Subcutaneous adipose tissue (tissue), 4 donors: Measurements from ENCODE around the gene RFWD3. TPM values are rescaled to one million over a fixed set of nuclear protein-coding genes. Genes with fewer than 3 reads are reported as not detected.

Source experiments
- CTCF ChIP-seq: fragments of 450-650 bp; IDR thresholded peaks from one replicate; pipeline ENCODE4 v1.5.1; 2016; ENCODE audit warnings: low read depth, mild to moderate bottlenecking, control low read depth, antibody characterized with exemption, moderate library complexity
- total RNA-seq, 4 donors: library from RNA; depleted of rRNA; stranded (reverse); fragments of >200 nt; gene quantifications; one replicate each; pipeline ENCODE4 v1.1.0, GENCODE V29; 2016

RFWD3 gene
- 10 to 100 TPM; 10.8 to 23.5 (median 14.1) TPM for total RNA-seq

- no peak for TF ChIP-seq CTCF
Observed at GRCh38 chr16:74666425-74667254, at the start of gene RFWD3. Gene RFWD3, minus strand, starts transcription at chr16:74666877. Its CDS starts 5,428 bp downstream, at chr16:74661449.

- no peak for TF ChIP-seq CTCF
Observed at GRCh38 chr16:74716355-74716754, 49.7 kb upstream of the RFWD3 start.

DNA sequence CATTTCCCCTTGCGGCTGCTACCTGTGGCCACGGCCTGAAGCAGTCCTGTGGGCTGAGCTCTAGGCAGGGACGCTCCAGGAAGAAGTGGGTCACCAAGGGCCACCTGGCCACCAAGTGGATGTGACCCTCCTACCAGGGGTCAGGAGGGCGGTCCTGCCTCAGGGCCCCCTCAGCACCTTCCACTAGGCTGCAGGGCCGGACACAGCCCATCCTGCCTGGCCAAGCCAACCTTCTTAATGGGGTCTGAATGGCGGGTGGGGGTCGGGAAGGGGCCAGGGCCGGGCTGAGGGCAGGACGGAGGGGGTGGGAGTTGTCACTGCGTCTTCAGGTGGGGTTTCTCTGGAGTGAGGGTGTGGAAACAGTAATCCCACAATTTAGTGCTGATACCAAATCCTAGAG, 47.2 kb upstream of the RFWD3 start:
- TF ChIP-seq CTCF, result no peak

- TF ChIP-seq CTCF, result no peak
Observed at GRCh38 chr16:74713325-74713724, 46.6 kb upstream of the RFWD3 start.

DNA sequence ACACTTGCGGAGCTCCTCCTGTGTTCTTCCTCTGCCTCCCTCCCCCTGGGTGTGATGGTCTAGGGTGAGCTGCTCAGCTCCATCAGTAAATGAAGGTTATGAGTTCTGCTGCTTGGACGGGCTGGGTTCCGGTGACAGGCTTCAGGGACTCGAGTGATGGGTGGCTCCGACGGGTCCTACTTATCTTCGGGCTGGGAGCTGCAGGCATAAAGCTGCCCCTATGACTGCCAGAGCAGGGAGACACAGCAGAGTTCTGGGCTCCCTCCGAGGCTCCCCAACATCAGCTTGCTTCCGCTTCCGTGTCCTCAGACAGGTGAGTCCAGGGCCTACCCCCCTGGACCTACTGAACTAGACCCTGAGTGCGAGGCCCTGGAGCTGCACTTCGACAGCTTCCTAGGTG, 45.3 kb upstream of the RFWD3 start:
- TF ChIP-seq CTCF, result no peak

- TF ChIP-seq CTCF, result no peak
Observed at GRCh38 chr16:74710401-74710800, 43.7 kb upstream of the RFWD3 start.

DNA sequence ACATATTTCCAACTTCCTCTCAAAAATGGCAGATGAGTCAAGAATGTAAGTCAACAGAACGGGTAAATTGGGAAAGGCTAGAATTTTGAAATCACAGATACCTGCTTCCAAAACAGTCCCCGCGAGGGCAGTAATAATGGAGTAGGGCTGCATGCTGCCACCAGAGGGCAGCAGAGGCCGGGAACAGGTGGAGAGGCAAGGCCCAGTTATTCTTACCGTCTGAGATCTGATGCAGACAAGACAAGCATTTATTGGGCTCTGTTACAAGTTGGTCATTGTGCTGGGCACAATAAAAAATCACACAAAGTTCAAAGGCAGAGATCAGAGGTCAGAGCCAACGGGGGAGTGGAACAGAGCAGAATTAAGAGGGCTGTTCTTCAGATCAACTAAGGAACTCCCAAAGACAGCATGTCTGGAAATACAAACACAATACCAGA, 42.8 kb upstream of the RFWD3 start:
- no peak for TF ChIP-seq CTCF
